Vagina (tissue), 2 donors: ENCODE data around the gene CWF19L1.

Experiments
- CTCF ChIP-seq, 3 experiments: fragments of 450-650 bp in 2 of 3; fragments of 200-600 bp in 1 of 3; sonication (generic) in 1 of 3; IDR thresholded peaks; one replicate each; pipeline ENCODE4 v1.5.1; 2017 to 2019; ENCODE audit warnings: antibody characterized with exemption in 3 of 3, mild to moderate bottlenecking in 2 of 3, moderate library complexity in 2 of 3
- POLR2A ChIP-seq, 2 donors: fragments of 450-650 bp; IDR thresholded peaks; one replicate each; pipeline ENCODE4 v1.6.1; 2017; ENCODE audit warnings: antibody characterized with exemption in 2 of 2, mild to moderate bottlenecking in 2 of 2, moderate library complexity in 2 of 2
- POLR2AphosphoS5 ChIP-seq, 2 donors: sonication (generic); formaldehyde crosslinking; IDR thresholded peaks; one replicate each; pipeline ENCODE4 v1.9.0; 2017; ENCODE audit warnings: antibody characterized with exemption in 2 of 2, mild to moderate bottlenecking in 2 of 2, low read depth in 1 of 2; ENCODE audit not compliant: insufficient read depth in 1 of 2

- no peak for TF ChIP-seq CTCF (IDR thresholded peaks at IDR 0.05)
- no peak for TF ChIP-seq POLR2A (IDR thresholded peaks at IDR 0.05)
- TF ChIP-seq POLR2AphosphoS5 (IDR thresholded peaks at IDR 0.05; ENCODE audit: insufficient read depth in 1 of 2, low read depth in 1 of 2): no peak
Observed at GRCh38 chr10:100307684-100308083, 40.2 kb upstream of the CWF19L1 start.
